ENCODE measurements around the gene PRKD3. TPM values are rescaled to one million over a fixed set of nuclear protein-coding genes. Genes with fewer than 3 reads are reported as not detected.

PRKD3 gene
- total and polyA plus RNA-seq, 9 of the 15 experiments (the other 6 are each of a cell fraction or from before 2014, with no cell fraction given): 4.7 to 26.7 (median 17.0) TPM

DNA sequence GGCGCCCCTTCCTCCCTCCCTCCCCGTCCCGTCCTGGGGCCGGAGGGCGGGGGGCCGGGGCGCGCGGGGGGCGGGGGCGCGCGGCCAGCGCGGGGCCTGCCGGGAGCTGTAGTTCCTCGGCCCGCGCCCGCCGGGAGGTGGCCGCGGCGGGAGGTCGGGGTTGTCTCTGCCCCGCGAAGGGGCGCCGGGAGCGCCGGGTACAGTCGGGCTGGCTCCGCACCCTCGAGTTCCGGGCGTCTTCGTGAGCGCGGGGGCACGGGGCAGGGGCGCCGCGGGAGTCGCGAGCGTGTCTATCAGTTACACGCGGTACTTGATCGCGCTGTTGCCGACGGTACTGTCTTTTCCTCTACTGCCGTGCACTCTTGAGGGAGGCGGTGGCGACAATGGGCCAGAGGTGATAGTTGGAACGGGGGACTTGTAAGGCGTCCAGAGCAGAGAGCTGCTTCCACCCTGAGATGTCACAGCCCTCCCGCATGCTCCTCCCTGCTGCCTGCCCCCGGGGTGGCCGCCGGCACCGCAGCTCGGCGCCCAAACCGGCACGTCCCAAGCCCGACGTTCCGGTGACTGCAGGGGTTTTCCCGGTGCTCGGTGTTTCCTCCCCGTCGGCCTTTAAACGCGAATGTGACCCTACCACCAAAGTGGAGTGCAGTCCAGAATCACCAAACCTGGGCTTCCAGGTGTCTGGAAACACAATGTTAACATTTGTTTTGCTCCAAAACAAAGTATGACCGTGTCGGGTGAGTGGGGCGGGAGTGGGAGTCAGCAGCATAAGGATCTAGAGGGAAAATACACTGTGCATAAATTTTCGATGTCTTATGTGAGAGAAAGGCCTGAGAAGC is at the start of gene PRKD3 (continued):
- TF ChIP-seq, protein P1, sequence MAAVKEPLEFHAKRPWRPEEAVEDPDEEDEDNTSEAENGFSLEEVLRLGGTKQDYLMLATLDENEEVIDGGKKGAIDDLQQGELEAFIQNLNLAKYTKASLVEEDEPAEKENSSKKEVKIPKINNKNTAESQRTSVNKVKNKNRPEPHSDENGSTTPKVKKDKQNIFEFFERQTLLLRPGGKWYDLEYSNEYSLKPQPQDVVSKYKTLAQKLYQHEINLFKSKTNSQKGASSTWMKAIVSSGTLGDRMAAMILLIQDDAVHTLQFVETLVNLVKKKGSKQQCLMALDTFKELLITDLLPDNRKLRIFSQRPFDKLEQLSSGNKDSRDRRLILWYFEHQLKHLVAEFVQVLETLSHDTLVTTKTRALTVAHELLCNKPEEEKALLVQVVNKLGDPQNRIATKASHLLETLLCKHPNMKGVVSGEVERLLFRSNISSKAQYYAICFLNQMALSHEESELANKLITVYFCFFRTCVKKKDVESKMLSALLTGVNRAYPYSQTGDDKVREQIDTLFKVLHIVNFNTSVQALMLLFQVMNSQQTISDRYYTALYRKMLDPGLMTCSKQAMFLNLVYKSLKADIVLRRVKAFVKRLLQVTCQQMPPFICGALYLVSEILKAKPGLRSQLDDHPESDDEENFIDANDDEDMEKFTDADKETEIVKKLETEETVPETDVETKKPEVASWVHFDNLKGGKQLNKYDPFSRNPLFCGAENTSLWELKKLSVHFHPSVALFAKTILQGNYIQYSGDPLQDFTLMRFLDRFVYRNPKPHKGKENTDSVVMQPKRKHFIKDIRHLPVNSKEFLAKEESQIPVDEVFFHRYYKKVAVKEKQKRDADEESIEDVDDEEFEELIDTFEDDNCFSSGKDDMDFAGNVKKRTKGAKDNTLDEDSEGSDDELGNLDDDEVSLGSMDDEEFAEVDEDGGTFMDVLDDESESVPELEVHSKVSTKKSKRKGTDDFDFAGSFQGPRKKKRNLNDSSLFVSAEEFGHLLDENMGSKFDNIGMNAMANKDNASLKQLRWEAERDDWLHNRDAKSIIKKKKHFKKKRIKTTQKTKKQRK (IDR thresholded peaks at IDR 0.05; ENCODE audit: borderline replicate concordance, low read depth, low read length): no peak
- TF ChIP-seq KDM2B (CRISPR knock-in tag; IDR thresholded peaks at IDR 0.05): 0 out of 2 replicates have a peak, but pooled peaks have one; percentile 13
- TF ChIP-seq GABPB1 (CRISPR knock-in tag; IDR thresholded peaks at IDR 0.05): peak; percentile 74; the same call in 1 of the 2 replicates
- TF ChIP-seq, protein P2, sequence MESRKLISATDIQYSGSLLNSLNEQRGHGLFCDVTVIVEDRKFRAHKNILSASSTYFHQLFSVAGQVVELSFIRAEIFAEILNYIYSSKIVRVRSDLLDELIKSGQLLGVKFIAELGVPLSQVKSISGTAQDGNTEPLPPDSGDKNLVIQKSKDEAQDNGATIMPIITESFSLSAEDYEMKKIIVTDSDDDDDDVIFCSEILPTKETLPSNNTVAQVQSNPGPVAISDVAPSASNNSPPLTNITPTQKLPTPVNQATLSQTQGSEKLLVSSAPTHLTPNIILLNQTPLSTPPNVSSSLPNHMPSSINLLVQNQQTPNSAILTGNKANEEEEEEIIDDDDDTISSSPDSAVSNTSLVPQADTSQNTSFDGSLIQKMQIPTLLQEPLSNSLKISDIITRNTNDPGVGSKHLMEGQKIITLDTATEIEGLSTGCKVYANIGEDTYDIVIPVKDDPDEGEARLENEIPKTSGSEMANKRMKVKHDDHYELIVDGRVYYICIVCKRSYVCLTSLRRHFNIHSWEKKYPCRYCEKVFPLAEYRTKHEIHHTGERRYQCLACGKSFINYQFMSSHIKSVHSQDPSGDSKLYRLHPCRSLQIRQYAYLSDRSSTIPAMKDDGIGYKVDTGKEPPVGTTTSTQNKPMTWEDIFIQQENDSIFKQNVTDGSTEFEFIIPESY (CRISPR knock-in tag; IDR thresholded peaks at IDR 0.05): peak; percentile 61
- TF ChIP-seq SIX5 (IDR thresholded peaks at IDR 0.05; ENCODE audit: borderline replicate concordance in 1 of 2, insufficient read depth in 1 of 2, low read depth in 1 of 2, low read length in 2 of 2): peak in 1 of 2 experiments; percentile 49; a peak in 2 of 4 replicates
- no peak for TF ChIP-seq ZNF507 (tag; conservative IDR thresholded peaks at IDR 0.05)
- TF ChIP-seq, protein P3, sequence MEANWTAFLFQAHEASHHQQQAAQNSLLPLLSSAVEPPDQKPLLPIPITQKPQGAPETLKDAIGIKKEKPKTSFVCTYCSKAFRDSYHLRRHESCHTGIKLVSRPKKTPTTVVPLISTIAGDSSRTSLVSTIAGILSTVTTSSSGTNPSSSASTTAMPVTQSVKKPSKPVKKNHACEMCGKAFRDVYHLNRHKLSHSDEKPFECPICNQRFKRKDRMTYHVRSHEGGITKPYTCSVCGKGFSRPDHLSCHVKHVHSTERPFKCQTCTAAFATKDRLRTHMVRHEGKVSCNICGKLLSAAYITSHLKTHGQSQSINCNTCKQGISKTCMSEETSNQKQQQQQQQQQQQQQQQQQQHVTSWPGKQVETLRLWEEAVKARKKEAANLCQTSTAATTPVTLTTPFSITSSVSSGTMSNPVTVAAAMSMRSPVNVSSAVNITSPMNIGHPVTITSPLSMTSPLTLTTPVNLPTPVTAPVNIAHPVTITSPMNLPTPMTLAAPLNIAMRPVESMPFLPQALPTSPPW (CRISPR knock-in tag; IDR thresholded peaks at IDR 0.05): peak; percentile 98
- no peak for TF ChIP-seq TFAM (CRISPR knock-in tag; conservative IDR thresholded peaks at IDR 0.05)
- TF ChIP-seq, protein P4, sequence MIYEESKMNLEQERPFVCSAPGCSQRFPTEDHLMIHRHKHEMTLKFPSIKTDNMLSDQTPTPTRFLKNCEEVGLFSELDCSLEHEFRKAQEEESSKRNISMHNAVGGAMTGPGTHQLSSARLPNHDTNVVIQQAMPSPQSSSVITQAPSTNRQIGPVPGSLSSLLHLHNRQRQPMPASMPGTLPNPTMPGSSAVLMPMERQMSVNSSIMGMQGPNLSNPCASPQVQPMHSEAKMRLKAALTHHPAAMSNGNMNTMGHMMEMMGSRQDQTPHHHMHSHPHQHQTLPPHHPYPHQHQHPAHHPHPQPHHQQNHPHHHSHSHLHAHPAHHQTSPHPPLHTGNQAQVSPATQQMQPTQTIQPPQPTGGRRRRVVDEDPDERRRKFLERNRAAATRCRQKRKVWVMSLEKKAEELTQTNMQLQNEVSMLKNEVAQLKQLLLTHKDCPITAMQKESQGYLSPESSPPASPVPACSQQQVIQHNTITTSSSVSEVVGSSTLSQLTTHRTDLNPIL (CRISPR knock-in tag; IDR thresholded peaks at IDR 0.05): no peak
- TF ChIP-seq TCF7 (IDR thresholded peaks at IDR 0.05; ENCODE audit: borderline replicate concordance): no peak
- no peak for TF ChIP-seq ZFP30 (CRISPR knock-in tag; IDR thresholded peaks at IDR 0.05; ENCODE audit: borderline replicate concordance)
- TF ChIP-seq FOXK1 (CRISPR knock-in tag; IDR thresholded peaks at IDR 0.05; ENCODE audit: borderline replicate concordance): peak; percentile 48; the same call in 1 of the 2 replicates
- TF ChIP-seq CXXC5 (CRISPR knock-in tag; IDR thresholded peaks at IDR 0.05): peak; percentile 70
- TF ChIP-seq NR2C2 (CRISPR knock-in tag; IDR thresholded peaks at IDR 0.05): no peak
- peak; percentile 85 for TF ChIP-seq NR2C2 (tag; IDR thresholded peaks at IDR 0.05)
- peak; percentile 23; the same call in 1 of the 2 replicates for TF ChIP-seq RNF2 (IDR thresholded peaks at IDR 0.05)
- TF ChIP-seq, protein P5, sequence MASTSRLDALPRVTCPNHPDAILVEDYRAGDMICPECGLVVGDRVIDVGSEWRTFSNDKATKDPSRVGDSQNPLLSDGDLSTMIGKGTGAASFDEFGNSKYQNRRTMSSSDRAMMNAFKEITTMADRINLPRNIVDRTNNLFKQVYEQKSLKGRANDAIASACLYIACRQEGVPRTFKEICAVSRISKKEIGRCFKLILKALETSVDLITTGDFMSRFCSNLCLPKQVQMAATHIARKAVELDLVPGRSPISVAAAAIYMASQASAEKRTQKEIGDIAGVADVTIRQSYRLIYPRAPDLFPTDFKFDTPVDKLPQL (IDR thresholded peaks at IDR 0.05; ENCODE audit: extremely low read depth, insufficient read length): no peak
